Naive B cell (primary cell): ENCODE results near the gene DAG1. TPM values are rescaled to one million over a fixed set of nuclear protein-coding genes. Genes with fewer than 3 reads are reported as not detected.
"Not testable (repeated sequence)": the region's sequence is repeated elsewhere in the genome, so short reads cannot be mapped to it uniquely, and the experiment has no call there.

Experiments
- ATAC-seq, 2 donors: fragments of 150-1000 bp; cut with Tn5 transposase; 2 replicates each; pipeline ENCODE4 v1.10.0; 2021; ENCODE audit warnings: low read depth in 2 of 2, mild to moderate bottlenecking in 2 of 2, moderate library complexity in 2 of 2
- DNase-seq: peaks from one replicate; pipeline ENCODE4 v3.0.0; 2022
- H3K27ac Mint-ChIP-seq, 6 donors: one replicate each; pipeline ENCODE4 v1.8.0; 2020 to 2022; ENCODE audit warnings: mild to moderate bottlenecking in 6 of 6, mixed read lengths in 6 of 6, moderate library complexity in 5 of 6, inconsistent platforms in 2 of 6
- H3K27me3 Mint-ChIP-seq, 3 donors: one replicate each; pipeline ENCODE4 v1.8.0; 2021 to 2022; ENCODE audit warnings: mixed read lengths in 3 of 3, mild to moderate bottlenecking in 1 of 3
- H3K36me3 Mint-ChIP-seq, 2 donors: one replicate each; pipeline ENCODE4 v1.8.0; 2020 to 2022; ENCODE audit warnings: mixed read lengths in 2 of 2, inconsistent platforms in 1 of 2, mild to moderate bottlenecking in 1 of 2
- H3K4me1 Mint-ChIP-seq, 3 donors: one replicate each; pipeline ENCODE4 v1.8.0; 2020 to 2022; ENCODE audit warnings: mixed read lengths in 3 of 3, inconsistent platforms in 1 of 3, mild to moderate bottlenecking in 1 of 3, moderate library complexity in 1 of 3
- H3K4me3 Mint-ChIP-seq, 8 donors: one replicate each; pipeline ENCODE4 v1.8.0; 2020 to 2022; ENCODE audit warnings: mild to moderate bottlenecking in 8 of 8, mixed read lengths in 8 of 8, moderate library complexity in 8 of 8, inconsistent platforms in 2 of 8
- H3K9me3 Mint-ChIP-seq, 7 donors: one replicate each; pipeline ENCODE4 v1.8.0; 2020 to 2022; ENCODE audit warnings: mixed read lengths in 7 of 7, mild to moderate bottlenecking in 5 of 7, inconsistent platforms in 2 of 7, moderate library complexity in 1 of 7
- polyA plus RNA-seq, 6 donors: library from polyadenylated mRNA; unstranded; fragments of 300-500 nt; fragmentation: Illumina TruSeq; gene quantifications; one replicate each; pipeline ENCODE4 v1.2.3, GENCODE V29; 2021; ENCODE audit warnings: low read depth in 6 of 6

Gene DAG1
- polyA plus RNA-seq, 6 donors from 2014 or later: 4.3 to 6.4 (median 5.2) TPM

DNA sequence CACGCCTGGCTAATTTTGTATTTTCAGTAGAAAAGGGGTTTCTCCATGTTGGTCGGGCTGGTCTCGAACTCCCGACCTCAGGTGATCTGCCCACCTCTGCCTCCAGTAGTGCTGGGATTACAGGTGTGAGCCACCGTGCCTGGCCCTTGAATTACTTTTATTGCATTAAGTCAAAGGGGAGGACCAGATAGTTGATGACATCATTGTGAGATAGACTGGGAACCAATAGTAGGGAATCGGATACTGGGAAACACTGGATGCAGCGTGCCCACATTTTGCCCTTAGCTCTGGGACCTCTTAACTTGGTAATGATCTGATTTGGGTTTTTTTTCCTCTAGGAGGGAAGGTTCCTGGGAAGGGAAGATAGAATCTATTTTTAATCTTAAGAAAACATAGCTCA, 19.2 kb downstream of the DAG1 start:
- Mint-ChIP-seq H3K27me3 (no peaks in the 10 kb centered on the region), H3K36me3 (peaks cover 4 to 5% of the 10 kb centered on the region in 2 donors), H3K27ac (no peak overlapping the region), H3K9me3 (no peaks in the 10 kb centered on the region), H3K4me3 (no peak overlapping the region), H3K4me1 (peaks cover 5 to 9% (median 6%) of the 10 kb centered on the region in 3 donors)
- DNase-seq (no peak), ATAC-seq (no peak)

DNA sequence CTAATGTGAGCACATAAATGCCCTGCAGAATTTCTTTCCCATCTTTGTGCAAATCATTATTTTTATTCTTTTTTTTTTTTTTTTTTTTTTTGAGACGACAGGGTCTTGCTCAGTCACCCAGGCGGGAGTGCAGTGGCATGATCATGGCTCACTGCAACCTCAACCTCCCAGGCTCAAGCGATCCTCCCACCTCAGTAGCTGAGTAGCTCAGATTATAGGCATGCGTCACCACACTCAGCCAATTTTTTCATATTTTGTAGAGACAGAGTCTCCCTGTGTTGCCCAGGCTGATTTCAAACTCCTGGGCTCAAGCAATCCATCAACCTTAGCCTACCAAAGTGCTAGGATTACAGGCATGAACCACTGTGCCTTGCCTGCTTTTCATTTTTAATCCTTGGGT, 22.9 kb downstream of the DAG1 start:
- Mint-ChIP-seq H3K27ac (no peak overlapping the region), H3K4me1 (peaks cover 4 to 22% (median 20%) of the 10 kb centered on the region in 3 donors), H3K36me3 (peaks cover 4% of the 10 kb centered on the region in 2 donors), H3K9me3 (no peaks in the 10 kb centered on the region), H3K4me3 (no peak overlapping the region), H3K27me3 (no peaks in the 10 kb centered on the region)
- no peak for DNase-seq
- no peak for ATAC-seq

DNA sequence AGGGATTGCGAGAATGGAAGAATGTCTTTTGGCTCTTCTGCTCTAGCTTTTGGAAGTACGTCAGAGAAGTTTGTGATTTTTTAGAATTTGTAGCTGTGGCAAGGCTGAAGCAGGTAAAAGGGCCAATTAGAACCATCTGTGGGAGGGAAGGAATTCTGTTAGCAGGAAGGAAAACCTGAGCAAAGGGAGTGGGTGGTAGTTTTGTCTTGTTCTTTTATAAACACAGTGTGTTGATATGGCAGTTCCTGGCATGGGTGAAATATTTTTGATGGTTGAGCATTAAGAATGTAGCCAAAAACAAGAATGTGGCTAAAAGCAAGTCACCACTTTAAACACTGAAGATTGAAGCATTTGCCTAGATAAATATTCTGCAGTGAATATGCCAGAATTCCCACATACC, 23.8 kb downstream of the DAG1 start:
- ATAC-seq (no peak), DNase-seq (no peak)
- Mint-ChIP-seq H3K27ac (peak overlapping the region in 3 of 6 donors; percentile 16 to 60 (median 55)), H3K4me3 (peak overlapping the region in 1 of 8 donors; percentile 25), H3K9me3 (no peaks in the 10 kb centered on the region), H3K27me3 (no peaks in the 10 kb centered on the region), H3K4me1 (peaks cover 0 to 24% (median 22%) of the 10 kb centered on the region in 3 donors), H3K36me3 (no peaks in the 10 kb centered on the region)

DNA sequence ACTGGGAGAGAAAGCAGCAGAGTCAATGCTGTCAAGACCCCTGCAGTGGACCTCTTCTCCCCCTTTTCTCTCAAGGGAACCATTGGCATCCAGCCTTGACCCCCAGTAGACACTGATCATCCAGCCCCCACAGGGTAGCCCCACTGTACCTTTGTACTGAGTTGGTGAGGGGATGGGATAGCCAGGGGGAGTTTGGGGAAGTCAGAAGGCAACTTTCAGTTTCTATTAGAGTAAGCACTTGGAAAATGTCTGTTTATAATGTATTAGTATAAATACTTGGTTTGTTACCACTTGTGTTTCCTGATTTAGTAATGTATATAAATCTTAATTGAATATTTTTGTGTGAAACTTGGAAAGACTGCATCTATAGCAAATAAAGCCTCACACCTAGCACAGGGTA, 25.0 kb downstream of the DAG1 start:
- Mint-ChIP-seq H3K4me1 (peaks cover 0 to 26% (median 24%) of the 10 kb centered on the region in 3 donors), H3K36me3 (no peaks in the 10 kb centered on the region), H3K27ac (peak overlapping the region in 3 of 6 donors; percentile 69 to 88 (median 75)), H3K27me3 (no peaks in the 10 kb centered on the region), H3K4me3 (peak overlapping the region in 1 of 8 donors; percentile 61), H3K9me3 (no peaks in the 10 kb centered on the region)
- ATAC-seq (peak; percentile 61 to 71), DNase-seq (no peak)

DNA sequence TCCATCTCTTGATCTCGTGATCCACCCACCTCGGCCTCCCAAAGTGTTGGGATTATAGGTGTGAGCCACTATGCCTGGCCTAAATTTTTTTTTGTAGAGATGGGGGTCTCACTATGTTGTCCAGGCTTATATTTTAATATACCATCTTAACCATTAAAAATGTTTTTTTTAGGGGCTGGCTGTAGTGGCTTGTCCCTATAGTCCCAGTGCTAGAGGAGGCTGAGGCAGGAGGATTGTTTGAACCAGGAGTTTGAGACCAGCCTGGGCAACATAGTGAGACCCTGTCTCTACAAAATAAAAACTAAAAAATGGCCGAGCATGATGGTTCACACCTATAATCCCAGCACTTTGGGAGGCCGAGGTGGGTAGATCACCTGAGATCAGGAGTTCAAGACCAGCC, 26.8 kb downstream of the DAG1 start:
- H3K4me3 Mint-ChIP-seq: peak overlapping the region in 1 of 8 donors; percentile 3
- H3K9me3 Mint-ChIP-seq, H3K36me3 Mint-ChIP-seq, ATAC-seq, H3K27me3 Mint-ChIP-seq, DNase-seq: not testable (repeated sequence)
- H3K4me1 Mint-ChIP-seq: peaks cover 3 to 26% (median 25%) of the 10 kb centered on the region in 3 donors
- H3K27ac Mint-ChIP-seq: peak overlapping the region in 1 of 6 donors; percentile 85

DNA sequence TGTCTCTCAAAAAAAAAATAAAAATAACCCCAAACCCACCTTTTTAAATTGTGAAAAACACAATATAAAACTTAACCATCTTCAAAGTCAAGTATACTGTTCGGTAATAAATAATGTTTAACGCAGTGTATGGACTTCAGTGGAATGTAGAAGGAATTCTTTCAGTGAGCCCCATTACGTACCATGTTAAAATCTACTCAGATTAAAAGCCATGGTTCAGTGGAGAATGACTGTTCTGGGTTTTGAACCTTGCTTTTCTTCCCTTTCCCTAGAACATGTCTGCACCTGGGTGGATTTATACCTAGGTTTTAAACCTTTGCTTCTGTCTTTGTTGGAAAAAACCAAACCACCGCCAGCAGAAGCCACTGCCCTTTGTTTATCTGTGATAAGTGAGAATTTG, 27.5 kb downstream of the DAG1 start:
- Mint-ChIP-seq H3K4me1 (peaks cover 3 to 31% (median 30%) of the 10 kb centered on the region in 3 donors), H3K27ac (peak overlapping the region in 1 of 6 donors; percentile 78), H3K36me3 (peaks cover 4 to 7% of the 10 kb centered on the region in 2 donors), H3K9me3 (no peaks in the 10 kb centered on the region), H3K4me3 (no peak overlapping the region), H3K27me3 (no peaks in the 10 kb centered on the region)
- ATAC-seq (no peak), DNase-seq (no peak)

DNA sequence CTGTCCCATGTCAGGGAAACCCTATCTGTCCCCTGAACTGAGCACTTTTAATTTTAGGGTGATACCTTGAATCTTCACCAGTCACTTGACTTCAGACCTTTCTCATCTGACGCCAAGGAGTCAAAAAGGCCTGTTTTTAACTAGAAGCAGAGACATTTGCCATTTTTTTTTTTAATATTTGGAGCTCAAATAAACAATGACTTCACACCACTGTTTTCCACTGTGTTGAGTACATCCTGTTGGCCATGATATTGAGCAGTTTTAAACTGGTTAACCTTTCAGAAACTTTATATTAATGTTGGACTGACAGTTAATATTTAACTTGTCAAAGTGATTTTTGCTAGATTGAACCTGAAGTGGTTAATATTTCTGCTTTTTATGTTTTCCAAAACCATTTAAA, 28.2 kb downstream of the DAG1 start:
- ATAC-seq: no peak
- Mint-ChIP-seq H3K4me1 (peaks cover 3 to 34% (median 32%) of the 10 kb centered on the region in 3 donors), H3K27me3 (no peaks in the 10 kb centered on the region), H3K9me3 (no peaks in the 10 kb centered on the region), H3K36me3 (peaks cover 4 to 11% of the 10 kb centered on the region in 2 donors), H3K4me3 (no peak overlapping the region), H3K27ac (no peak overlapping the region)
- DNase-seq: no peak

DNA sequence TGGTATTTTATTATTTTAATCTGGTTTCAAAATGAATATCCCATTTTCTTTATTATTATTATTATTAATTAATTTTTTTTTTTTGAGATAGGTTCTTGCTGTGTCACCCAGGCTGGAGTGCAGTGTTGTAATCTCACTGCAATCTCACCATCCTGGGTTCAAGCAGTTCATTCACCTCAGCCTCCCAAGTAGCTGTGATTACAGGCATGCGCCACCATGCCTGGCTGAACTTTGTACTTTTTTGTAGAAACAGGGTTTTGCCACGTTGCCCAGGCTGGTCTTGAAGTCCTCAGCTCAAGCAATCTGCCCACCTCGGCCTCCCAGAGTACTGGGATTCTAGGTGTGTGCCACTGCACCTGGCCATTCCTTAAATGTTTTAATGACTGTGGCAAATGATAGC, 28.6 kb downstream of the DAG1 start:
- ATAC-seq: no peak
- no peaks in the 10 kb centered on the region for H3K27me3 Mint-ChIP-seq
- H3K27ac Mint-ChIP-seq: no peak overlapping the region
- H3K4me3 Mint-ChIP-seq: no peak overlapping the region
- H3K9me3 Mint-ChIP-seq: no peaks in the 10 kb centered on the region
- no peak for DNase-seq
- H3K36me3 Mint-ChIP-seq: peaks cover 4 to 15% of the 10 kb centered on the region in 2 donors
- peaks cover 3 to 35% (median 31%) of the 10 kb centered on the region in 3 donors for H3K4me1 Mint-ChIP-seq

DNA sequence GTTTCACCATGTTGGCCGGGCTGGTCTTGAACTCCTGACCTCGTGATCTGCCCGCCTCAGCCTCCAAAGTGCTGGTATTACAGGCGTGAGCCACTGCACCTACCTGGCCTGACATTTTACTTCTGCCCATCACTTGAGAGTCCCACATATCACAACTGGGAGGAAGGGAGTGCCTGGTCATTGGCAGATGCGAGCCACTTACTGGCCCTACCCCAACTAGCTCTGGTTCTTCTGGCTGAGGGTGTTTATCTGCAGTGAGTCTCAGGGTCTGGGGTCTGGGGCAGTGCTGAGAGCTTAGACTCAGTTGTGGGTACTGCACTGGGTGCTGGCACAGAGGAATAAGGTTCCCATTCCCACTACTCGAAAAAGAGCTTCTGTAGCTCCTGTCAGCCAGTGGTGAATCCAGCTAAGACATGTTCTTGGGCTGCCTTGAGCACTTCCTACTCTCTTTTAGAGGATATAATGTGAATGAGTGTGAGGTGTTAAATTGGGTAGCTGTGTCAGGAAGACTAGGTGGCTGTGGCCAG, 30.2 kb downstream of the DAG1 start:
- ATAC-seq (no peak), DNase-seq (no peak)
- Mint-ChIP-seq H3K9me3 (no peaks in the 10 kb centered on the region), H3K36me3 (peaks cover 4 to 15% of the 10 kb centered on the region in 2 donors), H3K27ac (peak overlapping the region in 2 of 6 donors; percentile 5 to 10), H3K27me3 (no peaks in the 10 kb centered on the region), H3K4me1 (peaks cover 6 to 32% (median 30%) of the 10 kb centered on the region in 3 donors), H3K4me3 (peak overlapping the region in 1 of 8 donors; percentile 25)

DNA sequence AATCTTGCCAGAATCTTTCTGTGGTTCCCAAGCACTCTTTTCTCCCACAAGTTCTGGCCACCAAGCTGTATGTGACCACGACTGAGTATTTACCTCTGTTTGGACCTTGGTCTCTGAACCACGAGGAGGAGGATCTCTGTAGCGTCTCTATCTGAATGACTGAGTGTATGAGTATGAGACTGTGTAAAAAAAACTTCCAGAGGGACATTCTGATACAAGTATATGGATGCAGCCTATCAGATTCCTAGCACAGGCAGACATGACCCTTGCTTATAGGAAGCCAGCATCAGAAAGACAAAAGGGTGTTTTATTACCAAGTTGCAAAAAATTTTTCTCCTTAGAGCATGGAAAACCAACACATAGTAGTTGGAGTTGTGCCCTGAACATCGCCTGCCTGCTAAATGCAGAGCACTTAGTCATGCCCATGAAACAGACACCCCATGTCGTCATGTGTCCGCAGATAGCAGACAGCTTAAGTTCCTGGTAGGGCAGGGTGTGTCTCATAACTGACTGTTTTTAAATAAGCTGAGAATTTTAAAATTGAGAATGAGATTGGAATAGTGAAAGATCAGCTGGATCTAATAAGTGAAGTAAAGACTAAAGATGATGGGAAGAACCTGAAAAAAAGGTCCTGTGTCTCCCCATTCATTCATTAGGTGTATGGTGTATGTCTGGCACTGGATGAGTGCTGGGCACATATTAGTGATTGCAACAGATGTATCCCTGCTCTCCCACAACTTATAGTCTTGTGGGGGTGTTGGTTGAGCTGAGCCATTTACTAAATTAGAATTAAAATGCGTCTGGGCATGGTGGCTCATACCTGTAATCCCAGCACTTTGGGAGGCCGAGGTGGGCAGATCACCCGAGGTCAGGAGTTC, 30.9 kb downstream of the DAG1 start:
- Mint-ChIP-seq H3K27me3 (no peaks in the 10 kb centered on the region), H3K36me3 (peaks cover 4 to 15% of the 10 kb centered on the region in 2 donors), H3K4me3 (no peak overlapping the region), H3K27ac (peak overlapping the region in 1 of 6 donors; percentile 4), H3K4me1 (peaks cover 6 to 32% (median 27%) of the 10 kb centered on the region in 3 donors), H3K9me3 (no peaks in the 10 kb centered on the region)
- no peak for DNase-seq
- no peak for ATAC-seq

DNA sequence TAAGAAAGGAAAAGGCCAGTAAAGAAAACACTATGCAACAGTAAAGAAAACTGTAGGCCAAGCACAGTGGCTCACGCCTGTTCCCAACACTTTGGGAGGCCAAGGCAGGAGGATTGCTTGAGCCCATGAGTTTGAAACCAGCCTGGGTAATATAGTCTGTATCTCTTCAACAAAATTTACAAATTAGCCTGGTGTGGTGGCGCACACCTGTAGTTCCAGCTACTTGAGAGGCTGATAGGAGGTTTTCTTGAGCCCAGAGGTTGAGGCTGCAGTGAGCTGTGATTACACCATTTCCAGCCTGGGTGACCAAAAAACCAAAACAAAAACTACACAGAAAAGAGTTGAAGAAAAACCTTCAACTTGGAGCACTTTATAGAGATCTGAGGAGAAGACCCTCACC, 31.8 kb downstream of the DAG1 start:
- no peak for ATAC-seq
- no peak for DNase-seq
- H3K4me1 Mint-ChIP-seq: peaks cover 6 to 32% (median 23%) of the 10 kb centered on the region in 3 donors
- H3K36me3 Mint-ChIP-seq: peaks cover 4 to 15% of the 10 kb centered on the region in 2 donors
- peak overlapping the region in 1 of 8 donors; percentile 48 for H3K4me3 Mint-ChIP-seq
- no peaks in the 10 kb centered on the region for H3K9me3 Mint-ChIP-seq
- peak overlapping the region in 1 of 6 donors; percentile 62 for H3K27ac Mint-ChIP-seq
- no peaks in the 10 kb centered on the region for H3K27me3 Mint-ChIP-seq

DNA sequence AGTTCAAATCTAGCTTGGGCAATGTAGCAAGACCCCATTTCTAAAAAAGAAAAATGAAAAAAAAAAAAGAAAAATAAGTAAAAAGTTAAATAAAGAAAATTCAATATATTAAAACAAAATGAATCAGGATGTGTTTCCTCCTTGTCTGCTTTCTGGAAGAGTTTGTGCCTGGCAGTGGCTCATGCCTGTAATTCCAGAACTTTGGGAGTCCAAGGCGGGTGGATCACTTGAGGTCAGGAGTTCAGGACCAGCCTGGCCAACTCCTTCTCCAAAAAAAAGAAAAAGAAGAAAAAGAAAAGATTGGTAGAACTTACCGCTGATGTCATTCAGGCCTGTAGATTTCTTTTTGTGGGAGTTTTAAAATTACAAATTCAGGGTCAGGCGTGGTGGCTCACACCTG, 36.8 kb downstream of the DAG1 start:
- DNase-seq (no peak), ATAC-seq (no peak)
- Mint-ChIP-seq H3K4me1 (peaks cover 7 to 31% (median 17%) of the 10 kb centered on the region in 3 donors), H3K9me3 (no peaks in the 10 kb centered on the region), H3K4me3 (no peak overlapping the region), H3K27ac (no peak overlapping the region), H3K27me3 (no peaks in the 10 kb centered on the region), H3K36me3 (peaks cover 8 to 15% of the 10 kb centered on the region in 2 donors)

DNA sequence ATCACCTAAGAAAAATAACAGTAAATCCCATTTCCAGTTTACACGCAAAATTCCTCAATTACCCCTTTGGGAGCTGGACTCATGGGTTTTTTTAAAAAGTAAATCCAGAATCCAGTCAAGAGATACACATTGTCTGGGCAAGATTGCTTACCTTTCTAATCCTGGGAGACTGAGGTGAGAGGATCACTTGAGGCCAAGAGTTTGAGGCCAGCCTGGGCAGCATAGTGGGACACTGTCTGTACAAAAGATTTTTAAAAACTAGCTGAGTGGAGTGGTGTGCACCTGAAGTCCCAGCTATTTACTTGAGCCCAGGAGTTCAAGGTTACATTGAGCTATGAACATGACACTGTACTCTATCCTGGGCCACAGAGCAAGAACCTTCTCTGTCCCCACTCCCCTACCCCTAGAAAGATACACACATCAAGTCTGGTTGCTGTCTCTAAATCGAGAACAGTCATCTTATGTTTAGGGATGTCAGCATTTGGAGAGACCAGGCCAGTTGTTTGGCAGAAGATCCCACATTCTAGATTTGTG, 39.0 kb downstream of the DAG1 start:
- ATAC-seq (no peak), DNase-seq (no peak)
- Mint-ChIP-seq H3K36me3 (peaks cover 10 to 15% of the 10 kb centered on the region in 2 donors), H3K27ac (peak overlapping the region in 1 of 6 donors; percentile 29), H3K27me3 (no peaks in the 10 kb centered on the region), H3K9me3 (no peaks in the 10 kb centered on the region), H3K4me3 (no peak overlapping the region), H3K4me1 (peaks cover 5 to 21% (median 7%) of the 10 kb centered on the region in 3 donors)
